ENCODE measurements around the gene POLD4.

DNA sequence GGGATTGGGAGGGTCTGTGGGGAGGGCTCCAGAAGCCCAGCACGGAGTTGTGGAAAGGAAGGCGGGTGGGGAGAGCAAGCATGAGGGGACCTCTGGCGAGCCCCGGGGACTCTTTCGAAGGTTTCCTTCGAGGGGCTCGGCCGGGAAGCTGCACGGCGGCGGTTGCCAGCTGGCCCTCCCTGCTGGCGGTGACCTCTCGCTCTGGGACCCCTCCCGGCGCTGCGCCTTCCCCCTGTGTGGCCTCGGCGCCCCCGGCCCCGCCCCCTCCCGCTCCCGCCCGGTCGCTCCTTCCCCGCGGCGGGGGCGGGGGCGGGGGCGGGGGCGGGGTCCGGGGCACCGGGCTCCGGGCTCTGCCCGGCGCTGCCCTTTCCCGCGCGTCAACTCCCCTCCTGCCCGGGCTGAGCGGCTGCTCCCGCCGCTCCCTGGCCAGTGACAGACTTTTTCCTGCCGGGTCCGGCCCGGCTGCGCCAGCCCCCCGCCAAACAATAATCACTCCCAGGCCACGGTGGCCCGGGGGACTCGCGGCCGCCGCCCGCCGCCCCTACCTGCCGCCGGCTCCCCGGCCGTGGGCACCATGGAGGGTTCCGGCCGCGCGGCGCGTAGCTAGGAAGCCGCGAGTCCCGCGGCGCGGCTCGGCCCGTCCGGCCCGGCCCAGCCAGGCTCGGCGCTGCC, 19.1 kb upstream of the POLD4 start:
- TF ChIP-seq POLR2A (IDR thresholded peaks at IDR 0.05) (peak in 1 of 2 donors; percentile 44), POLR2AphosphoS5 (IDR thresholded peaks at IDR 0.05) (no peak)
- TF ChIP-seq, protein P1, sequence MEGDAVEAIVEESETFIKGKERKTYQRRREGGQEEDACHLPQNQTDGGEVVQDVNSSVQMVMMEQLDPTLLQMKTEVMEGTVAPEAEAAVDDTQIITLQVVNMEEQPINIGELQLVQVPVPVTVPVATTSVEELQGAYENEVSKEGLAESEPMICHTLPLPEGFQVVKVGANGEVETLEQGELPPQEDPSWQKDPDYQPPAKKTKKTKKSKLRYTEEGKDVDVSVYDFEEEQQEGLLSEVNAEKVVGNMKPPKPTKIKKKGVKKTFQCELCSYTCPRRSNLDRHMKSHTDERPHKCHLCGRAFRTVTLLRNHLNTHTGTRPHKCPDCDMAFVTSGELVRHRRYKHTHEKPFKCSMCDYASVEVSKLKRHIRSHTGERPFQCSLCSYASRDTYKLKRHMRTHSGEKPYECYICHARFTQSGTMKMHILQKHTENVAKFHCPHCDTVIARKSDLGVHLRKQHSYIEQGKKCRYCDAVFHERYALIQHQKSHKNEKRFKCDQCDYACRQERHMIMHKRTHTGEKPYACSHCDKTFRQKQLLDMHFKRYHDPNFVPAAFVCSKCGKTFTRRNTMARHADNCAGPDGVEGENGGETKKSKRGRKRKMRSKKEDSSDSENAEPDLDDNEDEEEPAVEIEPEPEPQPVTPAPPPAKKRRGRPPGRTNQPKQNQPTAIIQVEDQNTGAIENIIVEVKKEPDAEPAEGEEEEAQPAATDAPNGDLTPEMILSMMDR (IDR thresholded peaks at IDR 0.05), result no peak

All from suprapubic skin (tissue), 4 donors.